Tibial artery (tissue), 4 donors: ENCODE measurements around the gene C3AR1.
"Not testable (repeated sequence)": the region's sequence is repeated elsewhere in the genome, so short reads cannot be mapped to it uniquely, and the experiment has no call there.

Source experiments
- DNase-seq, 2 donors: peaks; one replicate each; pipeline ENCODE4 v3.0.0-alpha.2; 2019
- H3K27ac ChIP-seq, 2 donors: fragments of 200-600 bp; sonication (generic) in 1 of 2; 1 replicate in 1 of 2; 2 replicates in 1 of 2; pipeline ENCODE4 v1.5.1; 2018 to 2019; ENCODE audit warnings: mild to moderate bottlenecking in 1 of 2
- H3K27me3 ChIP-seq, 2 donors: fragments of 200-600 bp; sonication (generic) in 1 of 2; one replicate each; pipeline versions ENCODE4 v1.5.1 to v1.6.0; 2016 to 2019
- H3K36me3 ChIP-seq, 3 donors: fragments of 200-600 bp; sonication (generic) in 2 of 3; one replicate each; pipeline ENCODE4 v1.5.1; 2016 to 2019; ENCODE audit warnings: mild to moderate bottlenecking in 2 of 3
- H3K4me1 ChIP-seq, 4 donors: fragments of 200-600 bp; sonication (generic) in 2 of 4; 1 replicate in 3 of 4; 2 replicates in 1 of 4; pipeline ENCODE4 v1.5.1; 2016 to 2019
- H3K4me3 ChIP-seq, 2 donors: fragments of 200-600 bp; sonication (generic) in 1 of 2; 1 replicate in 1 of 2; 2 replicates in 1 of 2; pipeline ENCODE4 v1.5.1; 2018 to 2019; ENCODE audit warnings: mild to moderate bottlenecking in 2 of 2
- H3K9me3 ChIP-seq, 3 donors: fragments of 200-600 bp; sonication (generic) in 1 of 3; one replicate each; pipeline ENCODE4 v1.5.1; 2016 to 2019
- intact Hi-C: fragments of 100-400 bp; cut with DNase I; formaldehyde crosslinking; loops from one replicate; pipeline ENCODE4 v1.15.0; 2023; ENCODE audit warnings: low total_unique reads
- TF ChIP-seq, protein P1 (sequence below), 2 experiments: fragments of 200-600 bp in 1 of 2; fragments of 450-650 bp in 1 of 2; IDR thresholded peaks; one replicate each; pipeline ENCODE4 v1.5.1; 2017 to 2019; ENCODE audit warnings: antibody characterized with exemption in 2 of 2, mild to moderate bottlenecking in 1 of 2, moderate library complexity in 1 of 2

Gene C3AR1

DNA sequence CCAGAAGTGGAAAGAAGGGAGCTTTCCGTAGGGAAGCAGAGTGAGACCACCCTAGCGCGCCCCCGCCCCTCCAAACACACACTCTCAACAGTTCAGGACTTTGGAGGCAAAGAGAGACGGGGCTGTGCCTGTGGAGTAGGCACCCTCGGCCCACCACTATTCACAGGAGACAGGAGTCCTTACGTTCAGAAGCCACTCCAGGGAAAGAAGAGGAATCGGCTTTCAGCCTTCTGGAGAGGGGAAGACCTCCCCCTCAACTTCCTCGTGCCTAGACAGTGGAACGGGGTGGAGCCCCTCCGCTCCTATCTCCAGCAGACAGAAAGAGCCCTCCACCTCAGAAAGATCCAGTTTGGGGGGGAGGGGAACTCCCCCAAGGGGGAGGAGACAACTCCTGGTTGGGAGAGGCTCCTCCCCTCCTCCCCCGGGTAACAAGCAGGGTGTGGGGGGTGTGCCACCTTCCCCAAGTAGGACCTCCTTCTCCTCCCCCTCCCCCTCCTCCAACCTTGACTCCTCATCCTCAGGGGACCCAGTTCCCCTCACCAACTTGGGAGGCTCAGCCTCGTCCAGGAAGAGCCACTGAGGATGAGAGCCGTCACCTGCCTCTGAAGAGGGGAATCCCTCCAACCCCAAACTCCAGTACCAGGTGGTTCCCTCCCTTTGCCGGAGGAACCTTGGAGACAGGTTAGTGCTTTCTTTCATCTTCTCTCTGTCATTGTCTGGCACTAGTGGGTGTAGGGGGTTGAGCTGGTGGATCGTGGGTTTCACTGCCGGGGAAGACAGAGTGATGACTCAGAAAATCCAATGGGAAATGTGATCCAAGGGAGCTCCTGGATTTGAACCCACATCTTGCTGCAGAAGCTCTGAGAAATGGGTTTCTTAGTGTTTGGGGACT is 32.8 kb downstream of the C3AR1 start:
- TF ChIP-seq, protein P1, sequence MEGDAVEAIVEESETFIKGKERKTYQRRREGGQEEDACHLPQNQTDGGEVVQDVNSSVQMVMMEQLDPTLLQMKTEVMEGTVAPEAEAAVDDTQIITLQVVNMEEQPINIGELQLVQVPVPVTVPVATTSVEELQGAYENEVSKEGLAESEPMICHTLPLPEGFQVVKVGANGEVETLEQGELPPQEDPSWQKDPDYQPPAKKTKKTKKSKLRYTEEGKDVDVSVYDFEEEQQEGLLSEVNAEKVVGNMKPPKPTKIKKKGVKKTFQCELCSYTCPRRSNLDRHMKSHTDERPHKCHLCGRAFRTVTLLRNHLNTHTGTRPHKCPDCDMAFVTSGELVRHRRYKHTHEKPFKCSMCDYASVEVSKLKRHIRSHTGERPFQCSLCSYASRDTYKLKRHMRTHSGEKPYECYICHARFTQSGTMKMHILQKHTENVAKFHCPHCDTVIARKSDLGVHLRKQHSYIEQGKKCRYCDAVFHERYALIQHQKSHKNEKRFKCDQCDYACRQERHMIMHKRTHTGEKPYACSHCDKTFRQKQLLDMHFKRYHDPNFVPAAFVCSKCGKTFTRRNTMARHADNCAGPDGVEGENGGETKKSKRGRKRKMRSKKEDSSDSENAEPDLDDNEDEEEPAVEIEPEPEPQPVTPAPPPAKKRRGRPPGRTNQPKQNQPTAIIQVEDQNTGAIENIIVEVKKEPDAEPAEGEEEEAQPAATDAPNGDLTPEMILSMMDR (IDR thresholded peaks at IDR 0.05), result no peak
- no peaks in the 10 kb centered on the region for H3K9me3 ChIP-seq
- H3K27ac ChIP-seq, result peak overlapping the region; percentile 92 to 97
- DNase-seq, result peak; percentile 78 to 88
- intact Hi-C loops, result no loop called here
- no peaks in the 10 kb centered on the region for H3K36me3 ChIP-seq
- peak overlapping the region; percentile 80 to 85 for H3K4me3 ChIP-seq
- H3K4me1 ChIP-seq, result peaks cover 0 to 62% (median 52%) of the 10 kb centered on the region in 4 donors
- no peaks in the 10 kb centered on the region for H3K27me3 ChIP-seq

DNA sequence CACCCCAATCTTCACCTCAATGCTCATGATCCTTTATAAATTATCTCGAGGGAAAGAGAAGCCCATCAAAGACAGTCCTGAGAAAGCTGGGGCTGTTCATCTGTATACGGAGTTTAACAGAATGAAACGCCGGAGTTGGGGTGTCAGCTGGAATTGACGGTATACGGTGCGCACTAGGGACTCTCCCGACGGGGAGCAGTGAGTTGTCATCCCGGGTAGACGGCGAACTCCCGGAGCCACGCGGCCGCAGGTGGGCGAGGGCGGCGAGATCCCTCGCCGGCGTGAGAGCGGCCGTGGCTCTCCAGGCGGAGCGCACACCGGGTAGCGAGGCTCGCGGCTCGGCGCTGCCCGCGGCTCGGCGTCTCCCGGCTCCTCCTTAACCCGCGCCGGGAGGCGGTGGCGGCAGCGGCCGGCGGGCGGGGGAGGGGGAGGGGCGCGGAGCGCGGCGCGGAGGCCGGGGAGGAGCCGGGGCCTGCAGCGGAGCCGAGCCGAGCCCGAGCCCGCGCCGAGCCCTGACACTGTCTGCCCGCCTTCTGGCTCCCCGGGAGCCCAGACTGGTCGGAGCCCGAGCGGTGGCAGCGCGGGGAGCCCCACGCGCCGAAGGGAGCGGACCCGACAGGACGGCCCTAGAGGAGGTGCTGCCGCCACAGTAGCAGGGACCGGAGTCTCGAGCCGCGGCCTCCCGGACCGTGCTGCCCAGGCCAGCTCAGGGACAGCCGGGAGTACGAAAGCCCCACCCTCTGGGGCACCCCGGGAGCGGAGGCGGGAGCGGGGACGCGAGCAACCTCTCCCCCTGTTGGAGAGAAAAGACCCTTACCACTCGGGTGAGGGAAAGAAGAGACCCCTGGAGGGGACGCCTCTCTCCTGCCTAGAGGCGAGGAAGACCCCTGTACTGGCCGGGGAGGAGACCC is 33.7 kb downstream of the C3AR1 start, which contains the start of gene FOXJ2:
TSS of gene FOXJ2 (plus strand) at position 475 of the 911 bp plus-strand sequence. CDS start 7,117 bp downstream, outside the sequence.
- Histone ChIP-seq H3K36me3 (no peaks in the 10 kb centered on the region), H3K27me3 (no peaks in the 10 kb centered on the region), H3K4me3 (peak within 1 kb of the TSS; percentile 80 to 85), H3K4me1 (peaks cover 0 to 53% (median 44%) of the 10 kb centered on the region in 4 donors), H3K9me3 (no peaks in the 10 kb centered on the region), H3K27ac (peak within 1 kb of the TSS; percentile 92 to 97)
- peak; percentile 57 to 92 for DNase-seq
- intact Hi-C loops, result no loop called here
- TF ChIP-seq, protein P1 (IDR thresholded peaks at IDR 0.05), result no peak

DNA sequence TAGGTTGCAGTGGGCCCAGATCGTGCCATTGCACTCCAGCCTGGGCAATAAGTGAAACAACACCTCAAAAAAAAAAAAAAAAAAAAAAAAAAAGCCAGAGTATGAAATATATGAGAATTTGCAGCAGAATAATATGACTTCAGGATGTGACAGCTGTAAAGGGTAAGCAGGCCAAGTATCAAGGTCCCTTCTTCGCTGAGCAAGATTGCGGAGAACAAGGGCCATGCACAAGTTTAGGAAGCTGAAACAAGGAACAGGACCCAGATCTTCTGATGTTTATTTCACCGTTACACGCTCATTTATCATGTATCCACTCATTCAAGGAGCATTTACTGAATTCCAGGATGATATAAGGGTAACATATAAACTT is 34.3 kb downstream of the C3AR1 start:
- Histone ChIP-seq H3K27me3 (no peaks in the 10 kb centered on the region), H3K4me3 (peak overlapping the region; percentile 80 to 85), H3K4me1 (peaks cover 0 to 46% (median 38%) of the 10 kb centered on the region in 4 donors), H3K36me3 (no peaks in the 10 kb centered on the region), H3K9me3 (no peaks in the 10 kb centered on the region), H3K27ac (peak overlapping the region; percentile 92 to 97)
- no peak for DNase-seq
- TF ChIP-seq, protein P1 (IDR thresholded peaks at IDR 0.05), result no peak
- intact Hi-C loops, result no loop called here

DNA sequence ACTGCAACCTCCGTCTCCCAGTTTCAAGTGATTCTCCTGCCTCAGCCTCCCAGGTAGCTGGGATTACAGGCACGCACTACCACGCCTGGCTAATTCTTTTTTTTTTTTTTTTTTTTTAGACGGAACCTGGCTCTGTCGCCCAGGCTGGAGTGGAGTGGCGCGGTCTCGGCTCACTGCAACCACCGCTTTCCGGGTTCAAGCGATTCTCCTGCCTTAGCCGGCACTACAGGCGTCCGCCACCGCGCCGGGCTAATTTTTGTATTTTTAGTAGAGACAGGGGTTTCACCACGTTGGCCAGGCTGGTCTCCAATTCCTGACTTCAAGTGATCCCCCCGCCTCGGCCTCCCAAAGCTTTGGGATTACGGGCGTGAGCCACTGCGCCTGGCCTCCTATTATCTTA is 35.1 kb downstream of the C3AR1 start:
- H3K4me3 ChIP-seq, H3K27me3 ChIP-seq, H3K9me3 ChIP-seq, H3K36me3 ChIP-seq, DNase-seq, intact Hi-C loops, H3K27ac ChIP-seq: not testable (repeated sequence)
- H3K4me1 ChIP-seq, result peaks cover 0 to 38% (median 30%) of the 10 kb centered on the region in 4 donors

DNA sequence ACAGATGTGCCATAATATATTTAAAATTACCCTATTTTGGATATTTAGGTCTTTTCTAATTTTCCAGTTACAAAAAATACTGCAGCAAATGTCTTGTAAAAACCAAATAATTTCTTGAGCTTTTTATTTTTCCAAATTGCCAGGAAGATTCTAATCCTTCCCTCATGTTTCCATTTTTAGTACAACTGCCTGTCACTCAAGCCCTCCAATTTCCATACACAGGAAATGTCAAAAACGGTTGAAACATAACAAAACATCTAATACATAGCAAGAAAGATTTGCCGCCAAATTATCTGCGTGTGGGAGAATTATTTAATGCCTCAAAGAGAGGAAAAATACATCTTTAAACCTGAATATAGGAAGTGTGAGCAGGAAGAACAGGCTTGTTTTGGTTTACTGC is 36.0 kb downstream of the C3AR1 start:
- Histone ChIP-seq H3K9me3 (no peaks in the 10 kb centered on the region), H3K27me3 (no peaks in the 10 kb centered on the region), H3K36me3 (no peaks in the 10 kb centered on the region), H3K4me1 (peaks cover 0 to 34% (median 21%) of the 10 kb centered on the region in 4 donors), H3K4me3 (no peak overlapping the region), H3K27ac (no peak overlapping the region)
- no peak for DNase-seq
- intact Hi-C loops, result no loop called here
- TF ChIP-seq, protein P1 (IDR thresholded peaks at IDR 0.05), result no peak
